GM19035 (cell line): ENCODE data around the gene BCL11B.

Experiments used
- ATAC-seq: cut with Tn5 transposase; IDR thresholded peaks from one replicate; pipeline ENCODE4 v1.9.1; 2021; ENCODE audit not compliant: unreplicated experiment

Gene BCL11B

GRCh38 chr14:99271951-99272631 is at the start of gene BCL11B:
Gene BCL11B (minus strand): TSS chr14:99272197. CDS start chr14:99271218, 979 bp downstream.
- ATAC-seq, result peak; percentile 77

DNA sequence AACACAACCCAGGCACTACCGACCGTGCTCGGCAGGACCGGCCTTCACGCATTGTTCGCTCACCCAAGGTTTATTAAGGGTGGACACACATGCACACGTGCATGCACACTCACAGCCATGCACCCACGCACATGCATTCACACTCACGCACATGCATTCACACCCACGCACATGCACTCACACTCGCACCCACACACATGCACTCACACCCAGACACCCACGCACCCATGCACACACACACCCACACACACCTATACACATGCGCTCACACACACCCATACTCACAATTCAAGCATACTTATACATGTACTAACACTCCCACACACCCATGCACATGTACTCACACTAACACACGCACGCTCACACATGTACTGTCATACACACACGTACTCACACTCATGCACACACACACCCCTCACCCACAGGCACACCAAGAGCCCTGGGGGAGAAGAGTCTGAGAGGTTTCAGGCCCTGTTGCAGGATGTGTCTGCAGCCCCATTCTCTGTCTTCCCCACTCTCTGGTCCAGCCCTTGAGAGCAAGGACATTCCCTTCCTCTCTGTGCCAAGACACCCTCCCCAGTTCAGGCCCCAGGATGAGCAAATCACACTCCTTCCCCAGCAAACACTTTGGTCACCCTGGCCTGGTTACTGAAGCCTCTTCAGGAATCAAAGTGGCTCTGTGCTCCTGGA is 49.4 kb upstream of the BCL11B start:
- ATAC-seq, result no peak

DNA sequence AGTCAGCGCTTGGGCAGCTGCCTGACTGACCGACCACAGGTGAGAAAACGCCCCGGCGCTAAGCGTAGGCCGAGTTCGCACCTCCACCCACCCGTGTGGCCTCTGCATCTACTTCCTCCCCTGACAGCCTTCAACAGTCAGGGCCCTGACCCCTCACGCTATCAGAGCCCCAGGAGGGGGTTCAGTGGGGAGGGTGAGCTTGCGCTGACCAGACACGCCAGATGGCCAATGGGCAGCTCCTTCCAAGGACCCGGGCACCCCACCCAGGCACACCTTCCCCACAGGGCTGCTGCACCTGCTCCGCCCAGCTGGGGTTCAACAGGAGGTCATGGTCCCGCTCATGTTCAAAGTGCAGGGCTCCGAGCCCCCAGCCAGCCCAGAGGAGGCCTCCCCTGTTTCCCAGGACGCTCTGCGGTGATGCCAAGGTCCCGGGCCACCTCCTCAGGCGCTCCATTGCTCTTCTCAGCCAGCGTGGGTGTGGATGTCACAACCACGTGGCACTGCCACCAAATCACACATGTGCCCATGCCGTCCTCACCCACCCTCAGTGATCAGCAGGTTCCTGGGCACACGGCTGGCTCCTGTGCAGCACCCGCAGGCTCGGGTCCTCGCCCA is 48.7 kb upstream of the BCL11B start:
- peak; percentile 29 for ATAC-seq

DNA sequence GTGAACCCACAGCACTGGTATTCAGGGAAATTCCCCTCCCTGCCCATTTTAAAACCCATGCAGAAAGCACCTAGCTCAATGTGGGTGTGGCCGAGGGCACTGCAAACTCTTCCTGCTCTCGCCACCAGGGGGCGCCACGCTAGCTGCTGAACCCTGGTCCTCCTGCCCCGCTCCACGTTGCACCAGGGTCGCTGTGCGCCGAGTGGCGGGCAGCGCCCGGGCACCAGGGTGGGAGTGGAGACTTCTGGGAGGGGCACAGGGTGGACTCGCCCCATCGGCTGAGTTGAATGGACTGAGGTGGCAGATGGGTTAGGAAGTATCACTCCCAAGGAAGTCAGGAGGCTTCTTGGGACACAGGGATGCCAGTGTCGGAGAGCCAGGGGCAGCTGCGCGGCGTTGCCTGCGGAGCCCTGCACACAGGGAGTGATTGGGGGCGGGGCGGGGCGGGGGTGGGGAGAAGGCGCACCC is 48.1 kb upstream of the BCL11B start:
- peak; percentile 77 for ATAC-seq

GRCh38 chr14:99318959-99319295 is 46.9 kb upstream of the BCL11B start:
- no peak for ATAC-seq

DNA sequence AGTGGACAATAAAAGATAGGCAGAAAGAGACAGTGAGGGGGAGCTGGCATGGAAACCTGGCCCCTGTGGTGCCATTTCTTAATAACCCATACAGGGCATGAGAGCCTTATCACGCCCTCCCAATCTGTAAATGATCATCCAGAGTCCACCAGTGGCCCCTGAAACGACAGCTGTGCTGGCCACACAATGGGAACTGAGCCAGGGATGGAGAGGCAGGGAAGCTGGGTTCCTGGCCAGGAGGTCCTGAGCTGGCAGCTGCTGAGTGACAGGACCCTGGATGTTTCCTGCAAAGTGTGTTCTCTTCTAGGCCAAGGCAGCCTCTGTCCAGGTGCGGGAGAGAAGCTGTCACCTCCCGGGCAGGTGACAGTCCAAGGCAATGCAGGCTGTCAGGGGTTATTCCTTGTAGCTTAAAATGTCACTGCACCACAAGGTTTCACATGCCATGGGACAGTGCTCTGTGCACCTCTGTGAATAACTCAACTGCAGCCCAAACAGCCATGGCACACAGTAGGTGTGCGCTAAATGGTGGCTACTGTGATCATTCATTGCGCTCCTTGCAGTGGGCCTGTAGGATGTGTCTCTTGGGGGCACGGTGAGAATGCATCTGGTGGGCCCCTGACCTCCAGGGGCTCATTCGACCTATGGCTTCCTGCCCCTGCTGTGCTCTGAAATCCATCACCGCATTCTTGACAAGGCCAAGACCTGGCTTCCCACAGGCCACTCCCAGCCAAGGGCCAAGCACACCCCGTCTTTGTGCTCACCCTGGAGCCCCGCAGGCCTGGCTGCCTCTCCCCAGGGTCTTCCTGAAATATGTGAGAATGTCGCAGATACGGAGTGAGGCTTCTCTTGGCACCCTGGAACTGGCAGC is 46.3 kb upstream of the BCL11B start:
- no peak for ATAC-seq

DNA sequence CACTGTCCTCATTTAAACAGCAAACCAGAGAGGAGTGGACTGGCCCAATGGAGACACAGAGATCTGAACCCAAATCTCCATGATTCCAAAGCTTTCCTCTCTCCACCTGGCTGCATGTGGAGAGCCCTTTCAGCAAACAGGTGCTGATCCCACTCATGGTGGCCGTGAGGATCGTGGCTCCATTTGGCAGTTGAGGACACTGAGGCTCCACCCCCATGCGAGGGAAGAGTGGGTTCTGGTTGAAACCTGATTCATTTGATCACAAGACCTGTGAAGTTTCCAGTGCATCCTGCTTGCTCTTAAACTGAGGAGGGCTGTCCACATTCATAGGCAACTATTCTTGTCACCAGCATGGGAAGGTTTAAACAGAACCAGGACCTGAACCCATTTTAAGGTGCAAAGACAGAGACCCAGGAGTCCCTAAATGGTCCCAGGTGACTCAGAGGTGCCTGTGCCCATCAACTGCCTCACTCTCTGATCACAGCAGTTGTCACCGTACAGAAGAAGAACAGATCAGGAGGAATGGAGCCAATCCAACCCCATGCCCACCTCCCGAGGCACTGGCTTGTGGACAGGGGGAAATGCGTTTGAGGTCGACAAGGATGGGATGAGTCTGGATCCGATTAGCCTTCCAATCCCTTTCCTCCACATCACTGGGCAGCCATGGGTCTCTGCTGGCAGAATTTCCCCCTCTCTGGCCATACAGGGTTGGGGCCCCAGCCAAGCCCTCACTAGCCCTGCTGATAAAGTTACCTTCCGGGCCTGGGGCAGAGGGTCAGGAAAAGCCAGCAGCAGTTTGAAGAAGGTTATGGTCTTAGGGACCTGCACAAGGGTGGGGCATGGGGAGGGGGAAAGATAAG is 45.5 kb upstream of the BCL11B start:
- no peak for ATAC-seq

GRCh38 chr14:99316281-99317163 is 44.5 kb upstream of the BCL11B start:
- ATAC-seq, result no peak

DNA sequence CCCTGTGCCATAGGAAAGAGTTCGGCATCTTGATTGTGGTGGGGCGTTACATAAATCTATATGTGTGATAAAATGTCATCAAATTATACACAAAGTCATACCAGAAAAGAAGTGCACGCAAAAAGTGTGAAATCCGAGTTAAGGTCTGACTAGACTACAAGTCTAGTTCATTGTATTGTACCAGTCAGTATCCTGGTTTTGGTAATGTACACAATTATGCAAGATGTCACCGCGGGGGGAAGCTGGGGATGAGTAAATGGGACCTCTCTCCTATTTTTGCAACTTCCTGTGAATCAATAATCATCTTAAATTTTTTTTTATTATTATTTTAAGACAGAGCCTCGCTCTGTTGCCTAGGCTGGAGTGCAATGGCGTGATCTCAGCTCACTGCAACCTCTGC is 43.2 kb upstream of the BCL11B start:
- no peak for ATAC-seq

DNA sequence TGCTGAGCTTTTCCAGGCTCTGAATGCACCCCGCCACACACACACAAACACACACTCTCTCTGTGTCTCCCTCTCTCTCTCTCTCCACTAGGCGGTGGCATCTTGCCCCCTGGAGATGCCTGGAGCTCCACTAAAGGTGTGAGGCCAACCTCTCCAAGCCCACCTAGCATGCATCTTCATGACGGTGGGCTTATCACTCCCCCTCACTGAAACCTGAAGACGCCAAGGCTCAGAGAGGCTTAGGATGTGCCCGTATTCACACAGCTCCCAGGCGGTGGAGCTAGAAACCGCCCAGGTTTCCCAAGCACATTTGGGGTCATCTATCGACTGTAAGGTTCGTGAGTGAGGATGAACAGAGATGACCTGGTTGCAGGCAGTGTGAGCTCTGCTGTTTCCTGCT is 42.6 kb upstream of the BCL11B start:
- ATAC-seq, result no peak

- no peak for ATAC-seq
These were observed 41.2 kb upstream of the BCL11B start for GRCh38 chr14:99313234-99313633.

- no peak for ATAC-seq
These were observed 40.1 kb upstream of the BCL11B start for GRCh38 chr14:99312106-99312505.

DNA sequence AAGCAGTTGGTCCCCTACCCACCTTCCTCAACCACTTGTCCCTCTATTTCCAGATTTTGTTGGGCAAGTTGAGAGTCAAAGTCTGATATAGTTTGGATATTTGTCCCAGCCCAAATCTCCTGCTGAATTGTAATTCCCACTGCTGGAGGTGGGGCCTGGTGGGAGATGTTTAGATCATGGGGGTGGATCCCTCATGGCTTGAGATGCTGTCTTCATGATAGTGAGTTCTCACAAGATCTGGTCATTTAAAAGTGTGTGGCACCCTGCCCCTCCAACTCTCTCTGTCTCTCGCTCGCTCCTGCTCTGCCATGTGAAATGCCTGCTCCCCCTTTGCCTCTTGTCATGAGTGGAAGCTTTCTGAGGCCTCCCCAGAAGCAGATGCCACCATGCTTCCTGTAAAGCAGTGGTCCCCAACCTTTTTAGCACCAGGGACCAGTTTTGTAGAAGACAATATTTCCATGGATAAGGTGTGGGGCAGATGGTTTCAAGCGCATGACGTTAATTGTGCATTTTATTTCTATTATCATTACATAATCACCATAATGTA is 37.3 kb upstream of the BCL11B start:
- no peak for ATAC-seq

DNA sequence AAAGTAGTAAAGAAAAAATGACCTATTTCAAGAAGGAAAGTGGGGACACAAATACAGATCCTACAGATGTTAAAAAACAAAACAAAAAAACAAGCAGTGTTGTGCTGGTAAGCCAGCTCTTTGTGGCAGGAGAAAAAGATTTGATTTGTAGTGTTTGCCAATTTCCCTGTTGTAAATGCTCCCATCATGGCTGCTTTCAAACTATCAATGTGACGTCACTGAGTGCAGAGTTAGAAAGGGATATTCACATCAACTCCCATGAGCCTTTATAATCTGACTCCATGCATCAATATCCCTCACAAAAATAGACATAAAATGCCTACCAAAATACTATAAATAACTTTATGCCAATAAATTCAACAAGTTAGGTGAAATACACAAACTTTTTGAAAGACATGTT is 32.2 kb upstream of the BCL11B start:
- no peak for ATAC-seq

DNA sequence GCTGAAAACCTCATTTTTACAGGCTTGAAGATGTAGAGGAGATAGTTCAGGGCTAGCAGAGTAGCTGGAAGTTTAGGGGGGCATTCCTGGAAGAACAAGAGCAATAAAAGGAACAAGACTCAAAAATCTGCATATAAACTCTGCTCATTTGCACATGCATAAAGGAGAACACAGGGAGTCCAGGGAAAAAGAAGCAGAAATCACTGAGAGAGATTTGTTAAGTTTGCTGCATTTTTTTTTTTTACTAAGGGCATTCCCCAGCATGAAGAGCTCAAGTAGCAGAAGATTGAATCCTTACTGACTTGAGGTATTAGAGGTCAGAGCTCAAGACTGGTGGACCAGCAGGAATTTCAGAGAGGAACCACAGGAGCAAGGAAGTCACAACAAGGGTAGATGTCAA is 28.2 kb upstream of the BCL11B start:
- ATAC-seq, result no peak

GRCh38 chr14:99296517-99296916 is 24.5 kb upstream of the BCL11B start:
- ATAC-seq, result no peak

DNA sequence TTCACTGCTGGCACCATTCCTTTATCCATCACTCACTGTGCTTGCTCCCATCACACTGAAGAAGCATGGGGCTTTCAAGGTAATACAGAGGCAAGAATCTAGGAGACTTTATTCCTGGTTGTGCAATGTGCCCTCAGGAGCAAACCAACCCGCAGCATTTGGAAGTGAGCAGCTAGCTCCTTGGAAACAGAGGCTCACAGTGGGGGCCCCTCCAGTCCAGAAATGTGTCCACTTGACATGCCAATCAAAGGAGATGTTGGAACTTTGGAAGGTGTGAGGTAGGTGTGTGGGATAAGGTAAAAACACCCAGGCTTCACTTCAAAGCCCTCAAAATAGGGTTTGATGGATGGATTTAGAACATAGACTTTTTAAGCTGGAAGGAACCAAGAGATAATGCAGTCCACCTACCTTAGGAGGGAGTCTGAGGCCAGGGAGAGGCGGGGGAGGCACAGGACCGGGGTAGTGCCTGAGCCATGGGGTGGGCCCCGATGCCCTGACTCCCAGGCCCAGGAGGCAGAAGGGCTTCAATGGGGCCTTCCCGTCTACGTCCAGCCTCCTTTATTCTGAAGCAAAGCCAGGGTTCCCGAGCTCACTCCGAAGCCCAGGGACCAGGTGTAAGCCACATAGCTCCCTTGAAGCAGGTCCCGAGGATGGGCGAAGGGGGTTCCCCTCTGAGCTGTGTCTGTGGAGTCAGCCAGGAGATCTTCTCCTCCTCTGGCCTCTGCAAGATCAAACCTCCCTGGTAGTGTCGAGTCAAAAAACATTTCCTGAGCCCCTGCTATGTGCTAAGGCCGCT is 17.6 kb upstream of the BCL11B start:
- no peak for ATAC-seq

GRCh38 chr14:99288948-99289347 is 17.0 kb upstream of the BCL11B start:
- ATAC-seq, result no peak
